GM18505 (cell line): ENCODE data around the gene SLC4A7.
"Not testable (repeated sequence)": the region's sequence is repeated elsewhere in the genome, so short reads cannot be mapped to it uniquely, and the experiment has no call there.

ENCODE experiments used
- ATAC-seq: cut with Tn5 transposase; IDR thresholded peaks from one replicate; pipeline ENCODE4 v1.9.1; 2021; ENCODE audit not compliant: unreplicated experiment
- POLR2A ChIP-seq: IDR thresholded peaks from 4 replicates; pipeline ENCODE4 v1.6.1; 2011; ENCODE audit warnings: borderline replicate concordance; ENCODE audit not compliant: insufficient read depth, insufficient read length; ENCODE audit errors: extremely low read depth

SLC4A7 gene

GRCh38 chr3:27431116-27431515, 53.1 kb downstream of the SLC4A7 start:
- no peak for ATAC-seq
- no peak for TF ChIP-seq POLR2A

GRCh38 chr3:27429909-27430308, 54.3 kb downstream of the SLC4A7 start:
- no peak for TF ChIP-seq POLR2A
- no peak for ATAC-seq

- ATAC-seq = no peak
- no peak for TF ChIP-seq POLR2A
Observed at GRCh38 chr3:27428446-27428845, 55.7 kb downstream of the SLC4A7 start.

- no peak for TF ChIP-seq POLR2A
- ATAC-seq = no peak
Observed at GRCh38 chr3:27426926-27427325, 57.3 kb downstream of the SLC4A7 start.

GRCh38 chr3:27425896-27426565, 58.2 kb downstream of the SLC4A7 start:
- TF ChIP-seq POLR2A = no peak
- no peak for ATAC-seq

- not testable (repeated sequence) for ATAC-seq
Observed at GRCh38 chr3:27424812-27425521, 59.2 kb downstream of the SLC4A7 start.

GRCh38 chr3:27423463-27423862, 60.7 kb downstream of the SLC4A7 start:
- TF ChIP-seq POLR2A = no peak
- no peak for ATAC-seq

GRCh38 chr3:27422617-27423016, 61.6 kb downstream of the SLC4A7 start:
- ATAC-seq = no peak
- TF ChIP-seq POLR2A = no peak

GRCh38 chr3:27415202-27415601, 69.0 kb downstream of the SLC4A7 start:
- no peak for TF ChIP-seq POLR2A
- no peak for ATAC-seq

GRCh38 chr3:27392950-27393679, 91.1 kb downstream of the SLC4A7 start:
- peak; percentile 89 for ATAC-seq
- TF ChIP-seq POLR2A = no peak

- not testable (repeated sequence) for ATAC-seq
Observed at GRCh38 chr3:27392414-27392813, 91.8 kb downstream of the SLC4A7 start.

GRCh38 chr3:27391796-27392195, 92.4 kb downstream of the SLC4A7 start:
- TF ChIP-seq POLR2A = no peak
- ATAC-seq = no peak

GRCh38 chr3:27387625-27388024, 96.6 kb downstream of the SLC4A7 start:
- no peak for ATAC-seq
- no peak for TF ChIP-seq POLR2A

GRCh38 chr3:27385504-27385903, 98.7 kb downstream of the SLC4A7 start:
- no peak for ATAC-seq
- TF ChIP-seq POLR2A = no peak
